HepG2 (cell line): ENCODE data around the gene AKNA. TPM values are rescaled to one million over a fixed set of nuclear protein-coding genes. Genes with fewer than 3 reads are reported as not detected.

ENCODE experiments used
- ETV5 ChIP-seq: IDR thresholded peaks from 2 replicates; pipeline ENCODE4 v1.6.1; 2018; ENCODE audit warnings: missing biosample characterization, missing genetic modification reagents, inconsistent platforms, borderline replicate concordance
- KDM3A ChIP-seq: IDR thresholded peaks from 2 replicates; pipeline ENCODE4 v1.6.1; 2018; ENCODE audit warnings: low read depth, missing compliant biosample characterization
- NRL ChIP-seq: sonication (generic); formaldehyde crosslinking; IDR thresholded peaks from 2 replicates; pipeline ENCODE4 v1.5.0; 2020; ENCODE audit warnings: missing genetic modification reagents, mild to moderate bottlenecking, moderate library complexity, borderline replicate concordance
- SALL1 ChIP-seq: sonication (generic); formaldehyde crosslinking; IDR thresholded peaks from 2 replicates; pipeline ENCODE4 v1.8.0; 2022; ENCODE audit warnings: mild to moderate bottlenecking, missing genetic modification reagents
- STAG1 ChIP-seq: sonication (generic); formaldehyde crosslinking; IDR thresholded peaks from 2 replicates; pipeline ENCODE4 v1.4.0; 2020; ENCODE audit warnings: missing genetic modification reagents
- ZNF292 ChIP-seq: sonication (generic); formaldehyde crosslinking; IDR thresholded peaks from 2 replicates; pipeline ENCODE4 v1.8.1; 2022; ENCODE audit warnings: mild to moderate bottlenecking, low read depth, missing genetic modification reagents, borderline replicate concordance
- ZNF33A ChIP-seq: sonication (generic); formaldehyde crosslinking; IDR thresholded peaks from 2 replicates; pipeline ENCODE4 v1.5.1; 2020; ENCODE audit warnings: missing genetic modification reagents, mild to moderate bottlenecking, moderate library complexity, borderline replicate concordance
- ZNF383 ChIP-seq: sonication (generic); formaldehyde crosslinking; IDR thresholded peaks from 2 replicates; pipeline ENCODE4 v1.4.0; 2020; ENCODE audit warnings: missing genetic modification reagents, mild to moderate bottlenecking, borderline replicate concordance
- ZNF430 ChIP-seq: sonication (generic); formaldehyde crosslinking; IDR thresholded peaks from 2 replicates; pipeline ENCODE4 v1.9.0; 2021; ENCODE audit warnings: mild to moderate bottlenecking, missing genetic modification reagents
- ZNF605 ChIP-seq: sonication (generic); formaldehyde crosslinking; IDR thresholded peaks from 2 replicates; pipeline ENCODE4 v1.8.0; 2022; ENCODE audit warnings: mild to moderate bottlenecking, missing genetic modification reagents
- ZNF614 ChIP-seq: IDR thresholded peaks from 2 replicates; pipeline ENCODE4 v1.6.1; 2018; ENCODE audit warnings: missing biosample characterization, missing genetic modification reagents, inconsistent platforms, borderline replicate concordance
- ZNF670 ChIP-seq: sonication (generic); formaldehyde crosslinking; IDR thresholded peaks from 2 replicates; pipeline ENCODE4 v1.8.0; 2022; ENCODE audit warnings: mild to moderate bottlenecking, missing genetic modification reagents, borderline replicate concordance
- ZNF724P ChIP-seq: sonication (generic); formaldehyde crosslinking; IDR thresholded peaks from 2 replicates; pipeline ENCODE4 v1.8.0; 2022; ENCODE audit warnings: missing genetic modification reagents, borderline replicate concordance
- polyA plus RNA-seq, 8 experiments: library from polyadenylated mRNA; depleted of rRNA in 3 of 8; stranded (reverse) in 7 of 8; unstranded in 1 of 8; fragments of >200 nt; fragmentation: Illumina TruSeq in 4 of 8; extraction: Trizol in 4 of 8; gene quantifications; 2 replicates each; pipeline versions ENCODE4 v1.2.1 to v1.2.3, GENCODE V29; 2011 to 2016; ENCODE audit warnings: low read depth in 4 of 8, missing spikeins in 1 of 8, mixed read lengths in 1 of 8; ENCODE audit not compliant: insufficient read depth in 1 of 8
- total RNA-seq, 5 experiments: library from RNA; depleted of rRNA; stranded (reverse); fragments of >200 nt; fragmentation: Illumina TruSeq; extraction: Trizol; gene quantifications; 2 replicates each; pipeline ENCODE4 v1.2.3, GENCODE V29; 2016; ENCODE audit warnings: low read depth in 1 of 5
- TF ChIP-seq, protein P1 (sequence below): sonication (generic); formaldehyde crosslinking; IDR thresholded peaks from 2 replicates; pipeline ENCODE4 v1.5.1; 2020; ENCODE audit warnings: mild to moderate bottlenecking, missing genetic modification reagents, moderate library complexity
- TF ChIP-seq, protein P2 (sequence below): sonication (generic); formaldehyde crosslinking; IDR thresholded peaks from 2 replicates; pipeline ENCODE4 v1.5.0; 2020; ENCODE audit warnings: mild to moderate bottlenecking, missing genetic modification reagents, moderate library complexity
- TF ChIP-seq, protein P3 (sequence below): sonication (generic); formaldehyde crosslinking; IDR thresholded peaks from 2 replicates; pipeline ENCODE4 v1.4.0; 2020; ENCODE audit warnings: missing genetic modification reagents, borderline replicate concordance

AKNA gene
- total and polyA plus RNA-seq, 2 of the 13 experiments (the other 11 are each of a cell fraction or from before 2014, with no cell fraction given), result 3.0 to 3.1 TPM

DNA sequence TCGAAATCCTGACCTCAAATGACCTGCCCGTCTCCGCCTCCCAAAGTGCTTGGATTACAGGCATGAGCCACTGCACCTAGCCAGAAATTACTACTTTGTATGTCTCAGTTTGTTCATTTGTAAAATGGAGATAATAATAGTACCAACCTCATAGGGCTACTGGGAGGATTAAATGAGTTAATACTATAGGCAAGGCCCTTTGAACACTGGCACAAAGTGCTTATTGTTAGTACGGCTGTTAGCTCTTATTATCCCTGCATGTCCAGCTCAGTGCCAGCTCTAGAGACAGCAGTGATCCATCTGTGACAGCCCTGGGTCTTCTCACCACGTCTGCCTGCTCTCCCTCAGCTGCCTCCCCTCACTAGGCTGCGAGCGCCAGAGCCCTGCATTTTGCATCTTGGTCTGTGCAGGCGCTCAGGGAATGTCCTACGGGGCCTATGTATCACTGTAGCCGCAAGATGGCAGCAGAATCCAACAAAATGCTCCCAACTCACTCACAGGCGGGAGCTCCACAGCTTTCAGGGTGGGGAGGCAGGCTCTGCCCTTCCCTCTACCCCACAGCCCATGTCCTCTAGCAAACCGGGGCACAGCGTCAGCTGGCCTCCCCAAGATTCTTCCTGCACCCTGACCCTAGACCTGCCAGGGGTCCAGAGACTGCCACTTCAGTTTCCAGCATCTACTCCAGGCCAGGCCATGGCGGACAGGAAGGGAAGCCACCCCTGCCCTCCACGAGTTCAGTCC, 17.7 kb upstream of the AKNA start (continued):
- TF ChIP-seq, protein P1, sequence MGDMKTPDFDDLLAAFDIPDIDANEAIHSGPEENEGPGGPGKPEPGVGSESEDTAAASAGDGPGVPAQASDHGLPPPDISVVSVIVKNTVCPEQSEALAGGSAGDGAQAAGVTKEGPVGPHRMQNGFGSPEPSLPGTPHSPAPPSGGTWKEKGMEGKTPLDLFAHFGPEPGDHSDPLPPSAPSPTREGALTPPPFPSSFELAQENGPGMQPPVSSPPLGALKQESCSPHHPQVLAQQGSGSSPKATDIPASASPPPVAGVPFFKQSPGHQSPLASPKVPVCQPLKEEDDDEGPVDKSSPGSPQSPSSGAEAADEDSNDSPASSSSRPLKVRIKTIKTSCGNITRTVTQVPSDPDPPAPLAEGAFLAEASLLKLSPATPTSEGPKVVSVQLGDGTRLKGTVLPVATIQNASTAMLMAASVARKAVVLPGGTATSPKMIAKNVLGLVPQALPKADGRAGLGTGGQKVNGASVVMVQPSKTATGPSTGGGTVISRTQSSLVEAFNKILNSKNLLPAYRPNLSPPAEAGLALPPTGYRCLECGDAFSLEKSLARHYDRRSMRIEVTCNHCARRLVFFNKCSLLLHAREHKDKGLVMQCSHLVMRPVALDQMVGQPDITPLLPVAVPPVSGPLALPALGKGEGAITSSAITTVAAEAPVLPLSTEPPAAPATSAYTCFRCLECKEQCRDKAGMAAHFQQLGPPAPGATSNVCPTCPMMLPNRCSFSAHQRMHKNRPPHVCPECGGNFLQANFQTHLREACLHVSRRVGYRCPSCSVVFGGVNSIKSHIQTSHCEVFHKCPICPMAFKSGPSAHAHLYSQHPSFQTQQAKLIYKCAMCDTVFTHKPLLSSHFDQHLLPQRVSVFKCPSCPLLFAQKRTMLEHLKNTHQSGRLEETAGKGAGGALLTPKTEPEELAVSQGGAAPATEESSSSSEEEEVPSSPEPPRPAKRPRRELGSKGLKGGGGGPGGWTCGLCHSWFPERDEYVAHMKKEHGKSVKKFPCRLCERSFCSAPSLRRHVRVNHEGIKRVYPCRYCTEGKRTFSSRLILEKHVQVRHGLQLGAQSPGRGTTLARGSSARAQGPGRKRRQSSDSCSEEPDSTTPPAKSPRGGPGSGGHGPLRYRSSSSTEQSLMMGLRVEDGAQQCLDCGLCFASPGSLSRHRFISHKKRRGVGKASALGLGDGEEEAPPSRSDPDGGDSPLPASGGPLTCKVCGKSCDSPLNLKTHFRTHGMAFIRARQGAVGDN (CRISPR knock-in tag), result peak; percentile 48; the same call in 1 of the 2 replicates
- TF ChIP-seq, protein P2, sequence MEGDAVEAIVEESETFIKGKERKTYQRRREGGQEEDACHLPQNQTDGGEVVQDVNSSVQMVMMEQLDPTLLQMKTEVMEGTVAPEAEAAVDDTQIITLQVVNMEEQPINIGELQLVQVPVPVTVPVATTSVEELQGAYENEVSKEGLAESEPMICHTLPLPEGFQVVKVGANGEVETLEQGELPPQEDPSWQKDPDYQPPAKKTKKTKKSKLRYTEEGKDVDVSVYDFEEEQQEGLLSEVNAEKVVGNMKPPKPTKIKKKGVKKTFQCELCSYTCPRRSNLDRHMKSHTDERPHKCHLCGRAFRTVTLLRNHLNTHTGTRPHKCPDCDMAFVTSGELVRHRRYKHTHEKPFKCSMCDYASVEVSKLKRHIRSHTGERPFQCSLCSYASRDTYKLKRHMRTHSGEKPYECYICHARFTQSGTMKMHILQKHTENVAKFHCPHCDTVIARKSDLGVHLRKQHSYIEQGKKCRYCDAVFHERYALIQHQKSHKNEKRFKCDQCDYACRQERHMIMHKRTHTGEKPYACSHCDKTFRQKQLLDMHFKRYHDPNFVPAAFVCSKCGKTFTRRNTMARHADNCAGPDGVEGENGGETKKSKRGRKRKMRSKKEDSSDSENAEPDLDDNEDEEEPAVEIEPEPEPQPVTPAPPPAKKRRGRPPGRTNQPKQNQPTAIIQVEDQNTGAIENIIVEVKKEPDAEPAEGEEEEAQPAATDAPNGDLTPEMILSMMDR, result peak; percentile 95
- peak; percentile 63; the same call in 1 of the 2 replicates for TF ChIP-seq ZNF430
- TF ChIP-seq ETV5 (CRISPR knock-in tag), result 0 out of 2 replicates have a peak, but pooled peaks have one; percentile 21
- TF ChIP-seq NRL, result peak; percentile 30; the same call in 1 of the 2 replicates
- TF ChIP-seq, protein P3, sequence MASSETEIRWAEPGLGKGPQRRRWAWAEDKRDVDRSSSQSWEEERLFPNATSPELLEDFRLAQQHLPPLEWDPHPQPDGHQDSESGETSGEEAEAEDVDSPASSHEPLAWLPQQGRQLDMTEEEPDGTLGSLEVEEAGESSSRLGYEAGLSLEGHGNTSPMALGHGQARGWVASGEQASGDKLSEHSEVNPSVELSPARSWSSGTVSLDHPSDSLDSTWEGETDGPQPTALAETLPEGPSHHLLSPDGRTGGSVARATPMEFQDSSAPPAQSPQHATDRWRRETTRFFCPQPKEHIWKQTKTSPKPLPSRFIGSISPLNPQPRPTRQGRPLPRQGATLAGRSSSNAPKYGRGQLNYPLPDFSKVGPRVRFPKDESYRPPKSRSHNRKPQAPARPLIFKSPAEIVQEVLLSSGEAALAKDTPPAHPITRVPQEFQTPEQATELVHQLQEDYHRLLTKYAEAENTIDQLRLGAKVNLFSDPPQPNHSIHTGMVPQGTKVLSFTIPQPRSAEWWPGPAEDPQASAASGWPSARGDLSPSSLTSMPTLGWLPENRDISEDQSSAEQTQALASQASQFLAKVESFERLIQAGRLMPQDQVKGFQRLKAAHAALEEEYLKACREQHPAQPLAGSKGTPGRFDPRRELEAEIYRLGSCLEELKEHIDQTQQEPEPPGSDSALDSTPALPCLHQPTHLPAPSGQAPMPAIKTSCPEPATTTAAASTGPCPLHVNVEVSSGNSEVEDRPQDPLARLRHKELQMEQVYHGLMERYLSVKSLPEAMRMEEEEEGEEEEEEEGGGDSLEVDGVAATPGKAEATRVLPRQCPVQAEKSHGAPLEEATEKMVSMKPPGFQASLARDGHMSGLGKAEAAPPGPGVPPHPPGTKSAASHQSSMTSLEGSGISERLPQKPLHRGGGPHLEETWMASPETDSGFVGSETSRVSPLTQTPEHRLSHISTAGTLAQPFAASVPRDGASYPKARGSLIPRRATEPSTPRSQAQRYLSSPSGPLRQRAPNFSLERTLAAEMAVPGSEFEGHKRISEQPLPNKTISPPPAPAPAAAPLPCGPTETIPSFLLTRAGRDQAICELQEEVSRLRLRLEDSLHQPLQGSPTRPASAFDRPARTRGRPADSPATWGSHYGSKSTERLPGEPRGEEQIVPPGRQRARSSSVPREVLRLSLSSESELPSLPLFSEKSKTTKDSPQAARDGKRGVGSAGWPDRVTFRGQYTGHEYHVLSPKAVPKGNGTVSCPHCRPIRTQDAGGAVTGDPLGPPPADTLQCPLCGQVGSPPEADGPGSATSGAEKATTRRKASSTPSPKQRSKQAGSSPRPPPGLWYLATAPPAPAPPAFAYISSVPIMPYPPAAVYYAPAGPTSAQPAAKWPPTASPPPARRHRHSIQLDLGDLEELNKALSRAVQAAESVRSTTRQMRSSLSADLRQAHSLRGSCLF, result no peak
- TF ChIP-seq ZNF292 (CRISPR knock-in tag), result peak; percentile 64; the same call in 1 of the 2 replicates
- 0 out of 2 replicates have a peak, but pooled peaks have one; percentile 26 for TF ChIP-seq KDM3A (CRISPR knock-in tag)
- TF ChIP-seq SALL1 (CRISPR knock-in tag), result peak; percentile 53; the same call in 1 of the 2 replicates
- 0 out of 2 replicates have a peak, but pooled peaks have one; percentile 31 for TF ChIP-seq ZNF605 (CRISPR knock-in tag)
- TF ChIP-seq STAG1, result peak; percentile 94
- no peak for TF ChIP-seq ZNF670 (CRISPR knock-in tag)
- 0 out of 2 replicates have a peak, but pooled peaks have one; percentile 42 for TF ChIP-seq ZNF614 (CRISPR knock-in tag)
- TF ChIP-seq ZNF383, result no peak
- no peak for TF ChIP-seq ZNF33A (CRISPR knock-in tag)
- TF ChIP-seq ZNF724P (CRISPR knock-in tag), result 0 out of 2 replicates have a peak, but pooled peaks have one; percentile 38
